Effector memory CD4-positive, alpha-beta T cell (primary cell): ENCODE measurements around the gene CPLANE2.
"Not testable (repeated sequence)": the region's sequence is repeated elsewhere in the genome, so short reads cannot be mapped to it uniquely, and the experiment has no call there.

Source experiments
- DNase-seq, 3 donors: peaks; one replicate each; pipeline ENCODE4 v3.0.0-alpha.2; 2020
- H3K27ac ChIP-seq: 2 replicates; pipeline ENCODE4 v1.7.0; 2013; ENCODE audit warnings: mild to moderate bottlenecking, low read length, moderate library complexity; ENCODE audit not compliant: insufficient read depth, poor library complexity, severe bottlenecking
- H3K27me3 ChIP-seq: replicated peaks from 2 replicates; pipeline ENCODE4 v1.7.0; 2013; ENCODE audit warnings: mild to moderate bottlenecking, low read length; ENCODE audit not compliant: insufficient read depth, control insufficient read depth, poor library complexity, severe bottlenecking
- H3K36me3 ChIP-seq: 2 replicates; pipeline ENCODE4 v1.7.0; 2013; ENCODE audit warnings: mild to moderate bottlenecking, low read length, moderate library complexity; ENCODE audit not compliant: control insufficient read depth, insufficient read depth
- H3K4me1 ChIP-seq: 2 replicates; pipeline ENCODE4 v1.7.0; 2013; ENCODE audit warnings: low read length, mild to moderate bottlenecking; ENCODE audit not compliant: control insufficient read depth, insufficient read depth, poor library complexity, severe bottlenecking
- H3K4me3 ChIP-seq: 2 replicates; pipeline ENCODE4 v1.7.0; 2013; ENCODE audit warnings: low read length, low read depth, mild to moderate bottlenecking; ENCODE audit not compliant: insufficient read depth, poor library complexity, severe bottlenecking
- H3K9me3 ChIP-seq: 2 replicates; pipeline ENCODE4 v1.7.0; 2013; ENCODE audit warnings: mild to moderate bottlenecking, low read length, moderate library complexity; ENCODE audit not compliant: control insufficient read depth

The CPLANE2 gene

DNA sequence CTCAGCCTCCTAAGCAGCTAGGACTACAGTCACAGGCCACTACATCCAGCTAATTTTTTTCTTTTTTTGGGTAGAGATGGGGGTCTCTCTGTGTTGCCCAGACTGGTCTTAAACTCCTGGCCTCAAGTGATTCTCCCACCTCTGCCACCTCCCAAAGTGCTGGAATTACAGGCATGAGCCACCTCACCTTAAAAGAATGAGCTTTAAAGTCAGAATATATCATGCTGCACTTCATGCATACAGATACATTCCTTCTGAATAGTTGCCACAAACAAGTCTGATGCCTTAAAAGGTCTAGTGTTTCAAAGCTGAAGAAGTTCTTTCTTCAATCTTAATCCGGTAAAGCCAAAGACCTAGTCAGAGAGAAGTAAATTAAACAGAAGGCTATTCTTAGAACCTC lies 23.8 kb upstream of the CPLANE2 start:
- no peak overlapping the region for H3K27ac ChIP-seq
- H3K4me1 ChIP-seq: no peaks in the 10 kb centered on the region
- DNase-seq: no peak
- peaks cover 8% of the 10 kb centered on the region for H3K36me3 ChIP-seq
- H3K4me3 ChIP-seq: no peak overlapping the region
- no peaks in the 10 kb centered on the region for H3K9me3 ChIP-seq
- no peaks in the 10 kb centered on the region for H3K27me3 ChIP-seq

DNA sequence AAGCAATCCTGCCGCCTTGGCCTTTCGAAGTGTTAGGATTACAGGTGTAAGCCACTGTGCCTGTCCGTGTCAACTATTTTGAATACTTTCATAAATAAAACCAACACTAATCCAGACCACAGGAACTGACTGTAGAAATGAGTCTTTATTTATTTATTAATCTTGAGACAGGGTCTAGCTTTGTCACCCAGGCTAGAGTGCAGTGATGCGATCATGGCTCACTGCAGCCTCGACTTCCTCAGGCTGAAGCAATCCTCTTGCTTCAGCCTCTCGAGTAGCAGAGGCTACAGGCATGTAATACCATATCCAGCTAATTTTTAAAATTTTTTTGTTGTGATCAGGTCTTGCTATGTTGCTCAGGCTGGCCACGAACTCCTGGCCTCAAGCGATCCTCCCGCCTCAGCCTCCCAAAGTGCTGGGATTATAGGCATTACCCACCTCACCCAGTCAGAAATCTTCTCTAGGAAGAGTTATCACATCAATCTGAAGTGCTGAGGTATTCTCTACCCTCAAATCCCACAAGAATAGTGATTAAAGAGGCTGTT lies 21.7 kb upstream of the CPLANE2 start:
- Histone ChIP-seq H3K4me3 (no peak overlapping the region), H3K27me3 (no peaks in the 10 kb centered on the region), H3K27ac (no peak overlapping the region), H3K36me3 (peaks cover 20% of the 10 kb centered on the region), H3K9me3 (no peaks in the 10 kb centered on the region), H3K4me1 (no peaks in the 10 kb centered on the region)
- DNase-seq: no peak

DNA sequence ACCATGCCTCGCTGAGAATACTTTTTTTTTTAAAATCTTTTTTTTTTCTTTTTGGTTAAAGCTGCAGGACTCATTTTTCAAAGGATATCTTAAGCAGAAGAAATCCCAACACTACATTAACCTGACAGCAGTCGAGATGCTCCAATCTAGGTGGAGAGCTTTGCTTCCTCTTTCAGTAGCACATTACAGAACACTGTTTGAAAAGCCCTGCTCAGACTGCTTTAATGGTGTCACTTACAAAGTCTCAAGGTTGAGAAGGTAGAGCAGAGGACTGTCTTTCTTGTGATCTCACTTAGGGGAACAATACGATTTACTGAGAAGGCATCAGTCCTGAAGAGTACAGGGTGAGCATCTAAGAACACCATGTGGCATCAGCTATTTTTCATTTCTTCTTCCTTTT lies 21.0 kb upstream of the CPLANE2 start:
- Histone ChIP-seq H3K36me3 (peaks cover 20% of the 10 kb centered on the region), H3K4me1 (no peaks in the 10 kb centered on the region), H3K9me3 (no peaks in the 10 kb centered on the region), H3K27me3 (no peaks in the 10 kb centered on the region), H3K4me3 (no peak overlapping the region), H3K27ac (no peak overlapping the region)
- no peak for DNase-seq

DNA sequence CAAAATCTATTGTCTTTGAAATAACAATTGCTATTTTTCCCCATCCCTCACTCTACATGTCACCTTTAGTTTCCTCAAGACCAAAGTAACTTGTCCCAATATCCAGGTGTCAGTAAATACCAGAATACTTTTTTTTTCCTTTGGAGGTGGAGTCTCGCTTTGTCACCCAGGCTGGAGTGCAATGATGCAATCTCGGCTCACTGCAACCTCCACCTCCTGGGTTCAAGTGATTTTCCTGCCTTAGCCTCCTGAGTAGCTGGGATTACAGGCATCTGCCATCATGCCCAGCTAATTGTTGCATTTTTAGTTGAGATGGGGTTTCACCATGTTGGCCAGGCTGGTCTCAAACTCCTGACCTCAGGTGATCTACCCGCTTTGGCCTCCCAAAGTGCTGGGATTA lies 20.6 kb upstream of the CPLANE2 start:
- H3K4me1 ChIP-seq, H3K27me3 ChIP-seq, DNase-seq, H3K4me3 ChIP-seq, H3K9me3 ChIP-seq, H3K27ac ChIP-seq: not testable (repeated sequence)
- H3K36me3 ChIP-seq: peaks cover 22% of the 10 kb centered on the region

DNA sequence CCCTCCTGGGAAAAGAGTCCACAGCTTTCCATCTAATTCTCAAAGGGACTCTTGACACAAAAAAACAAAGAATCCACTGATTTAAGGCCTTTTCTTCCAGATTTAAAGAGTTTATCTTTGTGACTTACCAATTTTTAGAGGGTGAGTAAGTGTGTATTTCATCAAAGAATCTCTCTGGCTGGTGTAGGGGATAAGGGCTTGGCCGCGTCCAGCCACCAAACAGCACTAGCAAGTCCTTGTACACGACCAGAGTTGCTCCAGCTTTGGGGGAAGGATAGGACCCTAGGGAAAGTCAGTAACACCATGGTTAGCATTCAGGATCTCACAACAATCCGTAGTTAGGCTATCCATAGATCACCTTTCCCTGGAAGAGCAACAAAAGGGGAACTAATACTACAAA lies 19.5 kb upstream of the CPLANE2 start:
- H3K4me3 ChIP-seq: no peak overlapping the region
- H3K27ac ChIP-seq: no peak overlapping the region
- H3K9me3 ChIP-seq: no peaks in the 10 kb centered on the region
- no peak for DNase-seq
- no peaks in the 10 kb centered on the region for H3K27me3 ChIP-seq
- H3K4me1 ChIP-seq: no peaks in the 10 kb centered on the region
- peaks cover 31% of the 10 kb centered on the region for H3K36me3 ChIP-seq

DNA sequence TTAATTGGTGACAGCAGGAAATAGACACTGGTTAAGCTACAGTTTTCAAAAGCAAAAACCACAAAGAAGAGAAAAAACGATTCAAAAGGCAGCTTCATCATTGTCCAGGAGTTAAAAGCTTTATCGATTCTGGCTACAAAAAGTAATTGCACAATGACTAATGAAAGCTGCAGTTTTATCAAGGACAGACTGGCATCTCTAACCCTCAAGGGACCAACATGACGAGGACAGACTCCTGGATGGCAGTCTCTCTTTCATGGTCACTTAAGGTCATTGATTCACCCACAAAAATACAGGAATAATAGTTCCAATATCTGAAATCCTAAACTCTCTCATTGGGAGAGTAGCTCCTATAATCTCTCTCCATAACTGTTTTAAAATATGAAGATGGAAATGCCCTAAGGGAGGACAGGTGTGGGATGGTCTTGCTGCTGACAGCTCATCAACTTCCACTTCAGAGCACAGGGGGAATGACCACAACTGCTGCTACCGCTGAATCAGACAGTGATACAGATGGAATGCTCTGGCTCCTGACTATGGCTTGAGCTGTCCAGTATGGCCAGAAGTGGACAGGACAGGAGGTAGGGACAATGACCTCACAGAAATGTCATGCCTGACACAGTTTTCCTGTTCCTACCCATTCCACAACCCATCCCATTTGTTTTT lies 17.4 kb upstream of the CPLANE2 start:
- peaks cover 41% of the 10 kb centered on the region for H3K36me3 ChIP-seq
- no peak overlapping the region for H3K27ac ChIP-seq
- no peaks in the 10 kb centered on the region for H3K9me3 ChIP-seq
- DNase-seq: no peak
- no peaks in the 10 kb centered on the region for H3K4me1 ChIP-seq
- H3K4me3 ChIP-seq: no peak overlapping the region
- H3K27me3 ChIP-seq: no peaks in the 10 kb centered on the region

DNA sequence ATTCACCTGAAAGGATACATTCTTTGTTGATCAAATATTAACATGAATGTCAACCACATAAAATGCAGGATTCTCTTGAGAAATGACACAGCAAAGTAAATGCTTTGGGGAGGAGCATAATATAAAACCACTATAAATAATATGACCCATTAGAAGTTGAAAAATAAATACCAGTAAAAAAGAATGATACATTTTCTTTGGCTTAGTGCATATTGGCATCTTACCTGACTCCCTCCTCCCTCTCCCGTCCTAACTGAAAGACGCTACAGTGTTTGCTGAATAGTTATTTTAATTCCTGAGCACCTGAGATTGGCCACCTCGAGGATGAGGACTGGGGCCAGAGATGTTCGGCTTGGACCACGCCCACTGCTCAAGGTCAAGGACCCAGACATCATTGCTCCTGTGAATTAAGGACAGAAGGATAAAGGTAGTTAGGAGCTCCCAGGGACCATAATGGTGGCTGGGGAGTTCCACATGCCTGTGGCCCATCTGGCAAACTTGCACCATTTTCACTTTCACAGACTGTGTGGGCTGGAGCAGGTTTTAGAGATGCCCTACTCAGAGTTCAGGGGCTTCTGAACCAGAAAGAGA lies 16.4 kb upstream of the CPLANE2 start:
- Histone ChIP-seq H3K9me3 (no peaks in the 10 kb centered on the region), H3K4me3 (no peak overlapping the region), H3K4me1 (no peaks in the 10 kb centered on the region), H3K27me3 (no peaks in the 10 kb centered on the region), H3K27ac (no peak overlapping the region), H3K36me3 (peaks cover 41% of the 10 kb centered on the region)
- DNase-seq: no peak

DNA sequence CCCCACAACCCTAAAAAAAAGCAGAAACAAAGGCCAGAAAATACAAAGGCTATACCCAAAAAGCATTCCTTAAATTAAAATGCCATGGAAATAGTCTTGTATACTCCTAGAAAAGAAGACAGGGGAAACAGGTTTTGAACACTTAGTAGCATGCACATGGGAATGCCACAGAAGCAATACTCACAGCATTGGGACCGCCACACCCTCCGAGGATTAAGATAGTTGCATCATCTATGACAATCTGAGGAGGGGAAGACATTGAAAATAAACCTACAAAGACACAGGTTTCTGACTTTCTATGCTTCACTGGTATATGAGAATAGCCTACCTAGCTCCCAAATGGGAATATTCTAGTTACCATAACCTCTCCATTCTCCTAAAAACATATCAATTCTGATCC lies 15.9 kb upstream of the CPLANE2 start:
- H3K27ac ChIP-seq: no peak overlapping the region
- no peak overlapping the region for H3K4me3 ChIP-seq
- H3K4me1 ChIP-seq: no peaks in the 10 kb centered on the region
- no peaks in the 10 kb centered on the region for H3K9me3 ChIP-seq
- H3K36me3 ChIP-seq: peaks cover 41% of the 10 kb centered on the region
- no peak for DNase-seq
- no peaks in the 10 kb centered on the region for H3K27me3 ChIP-seq

DNA sequence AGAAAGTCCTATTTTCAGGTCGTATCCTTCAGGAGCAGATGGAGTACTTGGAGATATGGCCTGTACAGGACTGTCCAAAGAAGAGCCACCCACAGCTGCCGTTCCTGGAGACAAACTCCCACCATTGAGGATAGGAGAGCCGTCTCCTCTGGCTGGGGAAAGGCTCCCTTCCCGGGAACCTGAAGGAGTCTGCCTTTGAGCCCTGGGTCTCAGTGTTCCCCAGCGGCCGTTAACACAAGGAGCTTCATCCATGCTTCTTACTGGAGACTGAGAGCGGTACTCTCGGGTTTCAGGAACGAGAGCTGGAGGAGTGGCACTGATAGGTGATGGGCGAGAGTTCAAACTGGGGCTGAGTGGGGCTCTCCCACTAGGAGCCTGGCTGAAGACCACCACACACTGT lies 14.4 kb upstream of the CPLANE2 start:
- no peak for DNase-seq
- no peaks in the 10 kb centered on the region for H3K4me1 ChIP-seq
- no peak overlapping the region for H3K4me3 ChIP-seq
- no peaks in the 10 kb centered on the region for H3K27me3 ChIP-seq
- peaks cover 39% of the 10 kb centered on the region for H3K36me3 ChIP-seq
- H3K27ac ChIP-seq: no peak overlapping the region
- H3K9me3 ChIP-seq: no peaks in the 10 kb centered on the region

DNA sequence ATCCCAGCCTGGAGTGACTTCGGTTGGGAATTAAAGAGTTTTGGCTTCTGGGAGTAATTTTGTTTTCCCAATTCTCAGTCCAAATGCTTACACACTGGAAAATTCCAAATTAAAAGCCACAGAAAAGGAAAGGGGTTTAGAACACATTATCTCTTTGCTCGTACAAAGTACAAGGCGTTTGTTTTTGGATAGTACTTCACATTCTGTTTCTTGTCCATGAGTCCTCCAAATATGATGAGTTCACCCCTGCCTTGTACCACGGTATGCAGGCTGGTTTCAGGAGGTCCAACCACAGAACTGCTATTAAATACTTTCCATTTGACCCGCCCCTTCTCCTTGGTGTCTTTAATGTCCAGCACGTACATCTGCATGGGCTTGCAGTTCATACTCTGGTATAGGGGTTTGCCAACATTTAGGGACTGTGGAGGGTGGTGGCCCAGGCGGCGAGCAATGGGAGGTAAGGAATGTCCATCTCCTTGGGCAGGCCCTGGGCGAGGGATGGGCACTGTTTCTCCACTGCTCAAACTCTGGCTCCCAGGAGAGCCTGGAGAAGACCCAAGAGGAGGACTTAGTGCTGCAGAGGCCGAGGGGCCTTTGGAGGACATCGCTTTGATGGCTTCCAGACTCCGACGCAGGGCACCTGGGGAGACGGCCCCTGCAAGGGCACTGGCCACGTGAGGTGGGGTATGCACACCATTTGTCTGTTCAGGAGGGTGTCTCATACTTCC lies 13.7 kb upstream of the CPLANE2 start:
- H3K27ac ChIP-seq: no peak overlapping the region
- no peak for DNase-seq
- H3K4me3 ChIP-seq: no peak overlapping the region
- no peaks in the 10 kb centered on the region for H3K9me3 ChIP-seq
- peaks cover 32% of the 10 kb centered on the region for H3K36me3 ChIP-seq
- H3K27me3 ChIP-seq: no peaks in the 10 kb centered on the region
- no peaks in the 10 kb centered on the region for H3K4me1 ChIP-seq
